Fibroblast of lung (primary cell): ENCODE results near the gene CDC5L. TPM values are rescaled to one million over a fixed set of nuclear protein-coding genes. Genes with fewer than 3 reads are reported as not detected.

ENCODE experiments used
- DNase-seq, 2 donors: peaks; one replicate each; pipeline versions ENCODE4 v3.0.0 to v3.0.0-alpha.2; 2010; ENCODE audit warnings: low read depth in 2 of 2
- H2AFZ ChIP-seq: 2 replicates; pipeline ENCODE4 v1.5.1; 2012; ENCODE audit warnings: low read length, control low read depth, inconsistent platforms
- H3K27ac ChIP-seq: 2 replicates; pipeline ENCODE4 v1.5.1; 2011; ENCODE audit warnings: low read length, control low read depth; ENCODE audit not compliant: insufficient read depth
- H3K27me3 ChIP-seq: 2 replicates; pipeline ENCODE4 v1.5.1; 2011; ENCODE audit warnings: mild to moderate bottlenecking, low read length; ENCODE audit not compliant: control insufficient read depth, insufficient read depth
- H3K36me3 ChIP-seq: 2 replicates; pipeline ENCODE4 v1.5.1; 2011; ENCODE audit warnings: low read length; ENCODE audit not compliant: control insufficient read depth, insufficient read depth
- H3K4me1 ChIP-seq: 2 replicates; pipeline ENCODE4 v1.5.1; 2011; ENCODE audit warnings: low read length; ENCODE audit not compliant: control insufficient read depth, insufficient read depth; ENCODE audit errors: extremely low read depth
- H3K4me2 ChIP-seq: 2 replicates; pipeline ENCODE4 v1.5.1; 2011; ENCODE audit warnings: low read length, control low read depth; ENCODE audit not compliant: insufficient read depth; ENCODE audit errors: extremely low read depth
- H3K4me3 ChIP-seq, 4 experiments: fragments of 200-600 bp in 1 of 4; sonication (generic) in 1 of 4; replicated peaks in 1 of 4; 2 replicates each; pipeline ENCODE4 v1.5.1; 2011 to 2016; ENCODE audit warnings: low read length in 4 of 4, low read depth in 3 of 4, mild to moderate bottlenecking in 3 of 4, control low read depth in 2 of 4, inconsistent platforms in 1 of 4, mixed read lengths in 1 of 4; ENCODE audit not compliant: insufficient read depth in 1 of 4; ENCODE audit errors: control extremely low read depth in 1 of 4
- H3K79me2 ChIP-seq: 2 replicates; pipeline ENCODE4 v1.5.1; 2012; ENCODE audit warnings: mild to moderate bottlenecking, low read length, inconsistent platforms; ENCODE audit not compliant: control insufficient read depth, insufficient read depth
- H3K9ac ChIP-seq: 2 replicates; pipeline ENCODE4 v1.5.1; 2011; ENCODE audit warnings: mild to moderate bottlenecking, low read length, control low read depth; ENCODE audit not compliant: insufficient read depth
- H3K9me3 ChIP-seq: 2 replicates; pipeline ENCODE4 v1.5.1; 2012; ENCODE audit warnings: low read depth, low read length; ENCODE audit not compliant: control insufficient read depth, insufficient read depth
- H4K20me1 ChIP-seq: 2 replicates; pipeline ENCODE4 v1.5.1; 2011; ENCODE audit warnings: low read length; ENCODE audit not compliant: control insufficient read depth, insufficient read depth; ENCODE audit errors: extremely low read depth
- CTCF ChIP-seq, 2 donors: IDR thresholded peaks in 1 of 2; conservative IDR thresholded peaks in 1 of 2; 1 replicate in 1 of 2; 2 replicates in 1 of 2; pipeline ENCODE4 v1.5.1; 2011 to 2012; ENCODE audit warnings: low read length in 2 of 2, control low read depth in 1 of 2, inconsistent platforms in 1 of 2, low read depth in 1 of 2, mild to moderate bottlenecking in 1 of 2
- EZH2 ChIP-seq: IDR thresholded peaks from 2 replicates; pipeline ENCODE4 v1.5.1; 2012; ENCODE audit warnings: low read length, control low read depth, mild to moderate bottlenecking; ENCODE audit errors: missing control alignments
- polyA plus RNA-seq, 2 donors: library from polyadenylated mRNA; depleted of rRNA in 1 of 2; stranded (reverse) in 1 of 2; unstranded in 1 of 2; fragments of >200 nt; gene quantifications; 2 replicates each; pipeline ENCODE4 v1.2.1, GENCODE V29; 2011 to 2012; ENCODE audit warnings: missing spikeins in 1 of 2
- total RNA-seq: library from RNA; depleted of rRNA; stranded (reverse); fragments of >200 nt; gene quantifications from 2 replicates; pipeline ENCODE4 v1.2.1, GENCODE V29; 2014

The CDC5L gene
- total and polyA plus RNA-seq, 2 donors (not counting 1 experiment from before 2014, with no cell fraction given): 18.7 to 22.5 TPM

- no peaks in the 10 kb centered on the region for H3K79me2 ChIP-seq
- no peak overlapping the region for H3K4me3 ChIP-seq
- no peaks in the 10 kb centered on the region for H4K20me1 ChIP-seq
- H3K27ac ChIP-seq: no peak overlapping the region
- H3K4me1 ChIP-seq: peaks cover 3% of the 10 kb centered on the region
- H3K9me3 ChIP-seq: no peaks in the 10 kb centered on the region
- H2AFZ ChIP-seq: no peak overlapping the region
- DNase-seq: peak in 1 of 2 donors; percentile 72
- no peaks in the 10 kb centered on the region for H3K27me3 ChIP-seq
- H3K36me3 ChIP-seq: no peaks in the 10 kb centered on the region
- no peak overlapping the region for H3K4me2 ChIP-seq
- TF ChIP-seq EZH2 (no peak), CTCF (conservative IDR thresholded peaks at IDR 0.05 in 1 of 2, IDR thresholded peaks at IDR 0.05 in 1 of 2; ENCODE audit: low read depth in 1 of 2, low read length in 2 of 2) (no peak)
- no peak overlapping the region for H3K9ac ChIP-seq
Measured at GRCh38 chr6:44464527-44465310, 77.2 kb downstream of the CDC5L start.

GRCh38 chr6:44466955-44467354 is 79.4 kb downstream of the CDC5L start:
- Histone ChIP-seq H3K79me2 (no peaks in the 10 kb centered on the region), H3K36me3 (no peaks in the 10 kb centered on the region), H3K4me3 (no peak overlapping the region), H3K9ac (no peak overlapping the region), H3K4me1 (peaks cover 3% of the 10 kb centered on the region), H3K27me3 (no peaks in the 10 kb centered on the region), H4K20me1 (no peaks in the 10 kb centered on the region), H3K27ac (no peak overlapping the region), H3K9me3 (no peaks in the 10 kb centered on the region), H2AFZ (no peak overlapping the region), H3K4me2 (no peak overlapping the region)
- DNase-seq: no peak
- TF ChIP-seq CTCF (conservative IDR thresholded peaks at IDR 0.05 in 1 of 2, IDR thresholded peaks at IDR 0.05 in 1 of 2; ENCODE audit: low read depth in 1 of 2, low read length in 2 of 2) (no peak), EZH2 (no peak)

- Histone ChIP-seq H3K27me3 (no peaks in the 10 kb centered on the region), H3K79me2 (no peaks in the 10 kb centered on the region), H3K27ac (no peak overlapping the region), H3K4me1 (peaks cover 3% of the 10 kb centered on the region), H3K9me3 (no peaks in the 10 kb centered on the region), H3K36me3 (no peaks in the 10 kb centered on the region), H3K4me2 (no peak overlapping the region), H2AFZ (no peak overlapping the region), H4K20me1 (no peaks in the 10 kb centered on the region), H3K9ac (no peak overlapping the region), H3K4me3 (no peak overlapping the region)
- TF ChIP-seq CTCF (conservative IDR thresholded peaks at IDR 0.05 in 1 of 2, IDR thresholded peaks at IDR 0.05 in 1 of 2; ENCODE audit: low read depth in 1 of 2, low read length in 2 of 2) (no peak), EZH2 (no peak)
- no peak for DNase-seq
Measured at GRCh38 chr6:44468835-44469234, 81.3 kb downstream of the CDC5L start.
